Measurements from ENCODE around the gene UBE3D. TPM values are rescaled to one million over a fixed set of nuclear protein-coding genes. Genes with fewer than 3 reads are reported as not detected.

Gene UBE3D
- total and polyA plus RNA-seq, 2 of the 4 experiments (the other 2 are of a cell fraction), result 3.2 to 6.3 TPM

- H2BK20ac ChIP-seq (ENCODE audit: low read depth, low read length), result no peak overlapping the region
- no peak for ATAC-seq (ENCODE audit: low read depth)
- H4K5ac ChIP-seq (ENCODE audit: low read depth, low read length), result no peak overlapping the region
- no peak overlapping the region for H3K56ac ChIP-seq (ENCODE audit: extremely low read depth, insufficient read depth, low read length)
- intact Hi-C loops (cut with micrococcal nuclease), result loop anchor here (10.0 kb wide), 1 partner anchor 150 kb away; no protein-coding TSS in a partner anchor
- H3K23ac ChIP-seq (ENCODE audit: low read depth, low read length), result no peak overlapping the region
- no peaks in the 10 kb centered on the region for H3K27me3 ChIP-seq (ENCODE audit: control insufficient read depth, insufficient read depth, low read length)
- TF ChIP-seq SMC3 (IDR thresholded peaks at IDR 0.05; ENCODE audit: low read depth, low read length), result no peak
- TF ChIP-seq RCOR1 (IDR thresholded peaks at IDR 0.05; ENCODE audit: insufficient replicate concordance, low read length), result no peak
- TF ChIP-seq FOS (IDR thresholded peaks at IDR 0.05; ENCODE audit: low read depth, low read length), result no peak
- no peak for TF ChIP-seq MXI1 (IDR thresholded peaks at IDR 0.05; ENCODE audit: borderline replicate concordance, low read depth, low read length)
- TF ChIP-seq POLR2A (IDR thresholded peaks at IDR 0.05; ENCODE audit: low read depth, low read length), result no peak
- no peak for TF ChIP-seq CEBPB (IDR thresholded peaks at IDR 0.05; ENCODE audit: low read depth, low read length)
- no peak for TF ChIP-seq MAFK (IDR thresholded peaks at IDR 0.05; ENCODE audit: low read depth, low read length)
- no peak for TF ChIP-seq NFE2L2 (IDR thresholded peaks at IDR 0.05; ENCODE audit: low read depth, low read length)
- no peak for TF ChIP-seq CHD1 (IDR thresholded peaks at IDR 0.05; ENCODE audit: low read depth, low read length)
- TF ChIP-seq RFX5 (IDR thresholded peaks at IDR 0.05; ENCODE audit: low read depth, low read length), result no peak
- TF ChIP-seq CTCF (conservative IDR thresholded peaks at IDR 0.05; ENCODE audit: low read depth, low read length), result no peak
- no peak for TF ChIP-seq MAZ (IDR thresholded peaks at IDR 0.05; ENCODE audit: borderline replicate concordance, low read depth, low read length)
- TF ChIP-seq USF2 (IDR thresholded peaks at IDR 0.05; ENCODE audit: low read depth, low read length), result no peak
- TF ChIP-seq ELK1 (IDR thresholded peaks at IDR 0.05; ENCODE audit: borderline replicate concordance, low read depth, low read length), result no peak
- TF ChIP-seq RAD21 (IDR thresholded peaks at IDR 0.05; ENCODE audit: low read length), result no peak
- no peak overlapping the region for H2AK9ac ChIP-seq (replicated peaks; ENCODE audit: low read depth, low read length, poor library complexity)
- BruUV-seq (replicated peaks), result no TSS peak
- H3K36me3 ChIP-seq (ENCODE audit: control insufficient read depth, insufficient read depth, low read length), result no peaks in the 10 kb centered on the region
- no peak overlapping the region for H2BK120ac ChIP-seq (ENCODE audit: low read depth, low read length)
- ChIA-PET CTCF (no interaction called here), POLR2A (ENCODE audit: unreplicated experiment) (no interaction called here)
- no peak overlapping the region for H3K14ac ChIP-seq (replicated peaks; ENCODE audit: low read depth, low read length)
- no peaks in the 10 kb centered on the region for H4K20me1 ChIP-seq (ENCODE audit: insufficient read depth, low read length)
- H2AK5ac ChIP-seq (ENCODE audit: low read depth, low read length), result no peak overlapping the region
- no peak overlapping the region for H4K91ac ChIP-seq (ENCODE audit: insufficient read depth, low read depth, low read length)
- H3K9ac ChIP-seq (ENCODE audit: low read depth, low read length), result no peak overlapping the region
- no peak for DNase-seq
- no peak overlapping the region for H2AFZ ChIP-seq (replicated peaks; ENCODE audit: low read length, poor library complexity)
- no peak overlapping the region for H4K8ac ChIP-seq (ENCODE audit: low read depth in 2 of 2, low read length in 2 of 2)
- H2BK15ac ChIP-seq (ENCODE audit: low read depth, low read length), result no peak overlapping the region
- H3K9me3 ChIP-seq (ENCODE audit: control insufficient read depth, insufficient read depth, low read length), result no peaks in the 10 kb centered on the region
- H3K27ac ChIP-seq (ENCODE audit: insufficient read depth, low read length), result no peak overlapping the region
- H3K4me3 ChIP-seq (ENCODE audit: insufficient read depth, low read depth, low read length), result no peak overlapping the region
- H2BK5ac ChIP-seq (ENCODE audit: low read depth, low read length, poor library complexity, severe bottlenecking), result no peak overlapping the region
- no peaks in the 10 kb centered on the region for H3K79me1 ChIP-seq (ENCODE audit: low read depth in 1 of 2, low read length in 2 of 2)
- WGBS, 2 experiments (ENCODE audit: extremely low coverage in 2 of 2, insufficient read length in 1 of 2), result no CpG with 5 or more reads among the region's 1 CpG
- no peak overlapping the region for H3K18ac ChIP-seq (ENCODE audit: low read depth, low read length)
- in situ Hi-C loops (cut with MboI; ENCODE audit: low sequenced_read_pairs), result no loop called here
- H3K9me1 ChIP-seq (ENCODE audit: insufficient read depth, low read length), result no peaks in the 10 kb centered on the region
- no peak overlapping the region for H3K4ac ChIP-seq (ENCODE audit: low read depth, low read length)
- H3K4me2 ChIP-seq (ENCODE audit: low read depth, low read length), result no peak overlapping the region
- H3K4me1 ChIP-seq (ENCODE audit: control insufficient read depth, insufficient read depth, low read length), result 0 out of 2 replicates have a peak, but pooled peaks cover 2% of the 10 kb centered on the region
- dilution Hi-C loops (cut with HindIII; ENCODE audit: low sequenced_read_pairs, unreplicated experiment), result no loop called here
These were observed 160.8 kb downstream of the UBE3D start for GRCh38 chr6:82904860-82905259.

Data from IMR-90 (cell line).